HepG2 (cell line): ENCODE results near the gene ZNF79. TPM values are rescaled to one million over a fixed set of nuclear protein-coding genes. Genes with fewer than 3 reads are reported as not detected.
A peak's percentile ranks its signal among the peaks of the same experiment; 100 is the strongest.

Experiments
- ATAC-seq: fragments of 200-7000 bp; cut with Tn5 transposase; 3 replicates; pipeline ENCODE4 v1.9.1; 2020; ENCODE audit warnings: mild to moderate bottlenecking, moderate library complexity
- BruUV-seq: library from RNA; stranded (reverse); fragments of 400-500 nt; replicated peaks from 2 replicates; lab custom pipeline; 2021; lab: Mats Ljungman, UMichigan
- CTCF ChIA-PET: fragments of 300-600 bp; formaldehyde crosslinking; extraction: SDS; loops from one replicate; lab custom pipeline; 2021; ENCODE audit warnings: low total read pairs, inconsistent platforms, low intra/inter-chr PET ratio; lab: Yijun Ruan, JAX
- POLR2A ChIA-PET: fragments of 350-600 bp; sonication (Branson Sonifier 250); formaldehyde crosslinking; loops from one replicate; lab custom pipeline; 2020; ENCODE audit warnings: antibody characterized with exemption, inconsistent platforms; lab: Yijun Ruan, JAX
- DNase-seq: peaks from one replicate; pipeline ENCODE4 v3.0.0-alpha.2; 2015; ENCODE audit warnings: low spot score
- FAIRE-seq: peaks from 3 replicates; lab custom pipeline; 2011; peaks lifted over from hg19 to GRCh38; lab: Jason Lieb, UNC
- H2AFZ ChIP-seq: one replicate; pipeline ENCODE4 v1.6.1; 2011; ENCODE audit warnings: low read length, inconsistent platforms
- H3K27ac ChIP-seq: fragments of 300-600 bp; 3 replicates; pipeline ENCODE4 v1.8.0; 2011; ENCODE audit warnings: mixed run types, mild to moderate bottlenecking, mixed read lengths, low read length, inconsistent platforms; ENCODE audit not compliant: insufficient read depth; ENCODE audit errors: extremely low read length
- H3K27me3 ChIP-seq, 2 experiments: fragments of 200-600 bp in 1 of 2; 2 replicates in 1 of 2; 3 replicates in 1 of 2; pipeline versions ENCODE4 v1.6.0 to v1.8.0; 2011; ENCODE audit warnings: low read length in 2 of 2, mild to moderate bottlenecking in 2 of 2, moderate library complexity in 2 of 2, inconsistent platforms in 1 of 2; ENCODE audit not compliant: insufficient read depth in 2 of 2, control insufficient read depth in 1 of 2
- H3K36me3 ChIP-seq, 2 experiments: fragments of 200-600 bp in 1 of 2; replicated peaks in 1 of 2; 2 replicates in 1 of 2; 3 replicates in 1 of 2; pipeline versions ENCODE4 v1.5.1 to v1.8.0; 2011; ENCODE audit warnings: low read length in 2 of 2, inconsistent platforms in 1 of 2; ENCODE audit not compliant: insufficient read depth in 2 of 2, control insufficient read depth in 1 of 2
- H3K4me1 ChIP-seq: 2 replicates; pipeline ENCODE4 v1.5.1; 2012; ENCODE audit warnings: low read length, inconsistent platforms; ENCODE audit not compliant: insufficient read depth
- H3K4me2 ChIP-seq: 2 replicates; pipeline ENCODE4 v1.6.0; 2011; ENCODE audit warnings: low read depth, low read length, inconsistent platforms
- H3K4me3 ChIP-seq, 3 experiments: fragments of 200-600 bp in 1 of 3; sonication (generic), shearing (Covaris generic) in 1 of 3; replicated peaks in 1 of 3; 2 replicates each; pipeline ENCODE4 v1.5.1; 2011 to 2016; ENCODE audit warnings: low read length in 3 of 3, inconsistent platforms in 2 of 3, low read depth in 2 of 3, mild to moderate bottlenecking in 2 of 3, control low read depth in 1 of 3, mixed read lengths in 1 of 3; ENCODE audit not compliant: insufficient read depth in 1 of 3
- H3K79me2 ChIP-seq: one replicate; pipeline ENCODE4 v1.6.1; 2011; ENCODE audit warnings: low read length, inconsistent platforms; ENCODE audit not compliant: insufficient read depth
- H3K9ac ChIP-seq: 2 replicates; pipeline ENCODE4 v1.6.0; 2011; ENCODE audit warnings: mild to moderate bottlenecking, low read depth, low read length, inconsistent platforms; ENCODE audit not compliant: insufficient read depth
- H3K9me3 ChIP-seq: 2 replicates; pipeline ENCODE4 v1.5.1; 2012; ENCODE audit warnings: mild to moderate bottlenecking, low read length
- H4K20me1 ChIP-seq: 2 replicates; pipeline ENCODE4 v1.6.0; 2011; ENCODE audit warnings: inconsistent platforms, mild to moderate bottlenecking, low read length, moderate library complexity; ENCODE audit not compliant: insufficient read depth
- ATF4 ChIP-seq, 2 experiments: fragments of 450-650 bp in 1 of 2; sonication (generic) in 1 of 2; formaldehyde crosslinking; IDR thresholded peaks; 2 replicates each; pipeline versions ENCODE4 v1.5.0 to v1.8.0; 2020 to 2022; ENCODE audit warnings: mild to moderate bottlenecking in 1 of 2, missing genetic modification reagents in 1 of 2
- BCLAF1 ChIP-seq: fragments of 450-650 bp; IDR thresholded peaks from 2 replicates; pipeline ENCODE4 v1.6.1; 2017; ENCODE audit warnings: mild to moderate bottlenecking
- HMGXB3 ChIP-seq: sonication (generic); formaldehyde crosslinking; IDR thresholded peaks from 2 replicates; pipeline ENCODE4 v1.4.0; 2020; ENCODE audit warnings: missing genetic modification reagents, borderline replicate concordance
- ZNF317 ChIP-seq: sonication (generic); formaldehyde crosslinking; IDR thresholded peaks from 2 replicates; pipeline ENCODE4 v1.5.0; 2020; ENCODE audit warnings: mild to moderate bottlenecking, missing genetic modification reagents
- ZNF691 ChIP-seq: sonication (generic); formaldehyde crosslinking; IDR thresholded peaks from 2 replicates; pipeline ENCODE4 v1.4.0; 2020; ENCODE audit warnings: missing genetic modification reagents, low read depth, mild to moderate bottlenecking, borderline replicate concordance
- ZSCAN21 ChIP-seq: sonication (generic); formaldehyde crosslinking; IDR thresholded peaks from 2 replicates; pipeline ENCODE4 v1.8.0; 2022; ENCODE audit warnings: mild to moderate bottlenecking, missing genetic modification reagents, moderate library complexity, borderline replicate concordance
- WGBS: methylation state at CpG from one replicate; pipeline ENCODE4 v1.1.6; 2017; ENCODE audit warnings: low lambda C conversion rate; 5-methylcytosine and 5-hydroxymethylcytosine counted together
- in situ Hi-C: cut with HindIII; loops from 2 replicates; pipeline ENCODE4 v1.10.0; 2017; ENCODE audit warnings: low pct_unique_long_range_greater_than_20kb; ENCODE audit not compliant: extremely low pct_ligation_motif_present
- intact Hi-C: fragments of 100-400 bp; cut with micrococcal nuclease; formaldehyde crosslinking; loops from one replicate; pipeline ENCODE4 v1.10.0; 2022; ENCODE audit not compliant: unreplicated experiment
- polyA plus RNA-seq, 8 experiments: library from polyadenylated mRNA; depleted of rRNA in 3 of 8; stranded (reverse) in 7 of 8; unstranded in 1 of 8; fragments of >200 nt; fragmentation: Illumina TruSeq in 4 of 8; extraction: Trizol in 4 of 8; gene quantifications; 2 replicates each; pipeline versions ENCODE4 v1.2.1 to v1.2.3, GENCODE V29; 2011 to 2016; ENCODE audit warnings: low read depth in 4 of 8, missing spikeins in 1 of 8, mixed read lengths in 1 of 8; ENCODE audit not compliant: insufficient read depth in 1 of 8
- total RNA-seq, 5 experiments: library from RNA; depleted of rRNA; stranded (reverse); fragments of >200 nt; fragmentation: Illumina TruSeq; extraction: Trizol; gene quantifications; 2 replicates each; pipeline ENCODE4 v1.2.3, GENCODE V29; 2016; ENCODE audit warnings: low read depth in 1 of 5

ZNF79 gene
- total and polyA plus RNA-seq, 2 of the 13 experiments (the other 11 are each of a cell fraction or from before 2014, with no cell fraction given): 3.7 to 8.1 TPM

GRCh38 chr9:127380479-127380878, 43.7 kb upstream of the ZNF79 start:
- no peak overlapping the region for H3K4me3 ChIP-seq
- no peak for ATAC-seq
- FAIRE-seq: no peak
- H2AFZ ChIP-seq: no peak overlapping the region
- in situ Hi-C loops: no loop called here
- ChIA-PET POLR2A (interaction anchor here (1.0 kb wide), 1 partner anchor 16 kb away, joined by 4 read pairs; the partner anchor contains the start of gene SLC2A8), CTCF (no interaction called here)
- no peaks in the 10 kb centered on the region for H3K79me2 ChIP-seq
- DNase-seq: no peak
- H3K27ac ChIP-seq: no peak overlapping the region
- intact Hi-C loops: no loop called here
- no peak overlapping the region for H3K9ac ChIP-seq
- no peaks in the 10 kb centered on the region for H3K4me1 ChIP-seq
- TF ChIP-seq ATF4 (CRISPR knock-in tag; IDR thresholded peaks at IDR 0.05) (peak in 1 of 2 experiments; percentile 55; a peak in 1 of 4 replicates), ZNF317 (CRISPR knock-in tag) (no peak)
- H3K36me3 ChIP-seq: no peaks in the 10 kb centered on the region
- no peaks in the 10 kb centered on the region for H3K27me3 ChIP-seq
- no TSS peak for BruUV-seq
- no peak overlapping the region for H3K4me2 ChIP-seq
- H4K20me1 ChIP-seq: no peaks in the 10 kb centered on the region
- peaks cover 9% of the 10 kb centered on the region for H3K9me3 ChIP-seq
- 97% methylated on average over 3 of the region's 3 CpGs for WGBS

- Histone ChIP-seq H3K36me3 (no peaks in the 10 kb centered on the region), H2AFZ (no peak overlapping the region), H3K79me2 (no peaks in the 10 kb centered on the region), H3K9ac (no peak overlapping the region), H3K27me3 (no peaks in the 10 kb centered on the region), H3K27ac (no peak overlapping the region), H3K4me2 (no peak overlapping the region), H3K4me1 (peaks cover 5% of the 10 kb centered on the region), H3K9me3 (peaks cover 9% of the 10 kb centered on the region), H4K20me1 (no peaks in the 10 kb centered on the region), H3K4me3 (no peak overlapping the region)
- FAIRE-seq (no peak), DNase-seq (no peak), ATAC-seq (no peak)
- intact Hi-C loops (no loop called here), in situ Hi-C loops (no loop called here)
- BruUV-seq: no TSS peak
- TF ChIP-seq ZNF691: no peak
- TF ChIP-seq BCLAF1: no peak
- no peak for TF ChIP-seq ZSCAN21 (CRISPR knock-in tag)
- TF ChIP-seq HMGXB3 (CRISPR knock-in tag): no peak
- POLR2A ChIA-PET: interaction anchor here (2.1 kb wide), 1 partner anchor 15 kb away, joined by 9 read pairs; the partner anchor contains the start of gene SLC2A8
- CTCF ChIA-PET: no interaction called here
- WGBS: 79% methylated on average over 2 of the region's 2 CpGs
Measured at GRCh38 chr9:127382541-127382940, 41.6 kb upstream of the ZNF79 start.
